Right lobe of liver (tissue), 4 donors: ENCODE measurements around the gene ARFGEF3.

Experiments
- CTCF ChIP-seq, 4 donors: fragments of 200-600 bp in 3 of 4; fragments of 450-650 bp in 1 of 4; IDR thresholded peaks; one replicate each; pipeline versions ENCODE4 v1.5.1 to v1.8.0; 2016 to 2022; ENCODE audit warnings: antibody characterized with exemption in 4 of 4, mild to moderate bottlenecking in 2 of 4
- POLR2A ChIP-seq: fragments of 450-650 bp; IDR thresholded peaks from one replicate; pipeline ENCODE4 v1.6.1; 2017; ENCODE audit warnings: antibody characterized with exemption, mild to moderate bottlenecking
- donor health status: DM: no; HTN: no; CAD: no.
- donor health status: DM: no; HTN: no; CAD: no.
- donor health status: DM: no; HTN: yes; CAD: no.

GRCh38 chr6:138230221-138230620 is 68.5 kb downstream of the ARFGEF3 start:
- TF ChIP-seq CTCF (IDR thresholded peaks at IDR 0.05) = no peak
- no peak for TF ChIP-seq POLR2A
